Neural crest cell (in vitro differentiated cells): ENCODE measurements around the gene HPGD. TPM values are rescaled to one million over a fixed set of nuclear protein-coding genes. Genes with fewer than 3 reads are reported as not detected.

Experiments used
- DNase-seq: peaks from one replicate; pipeline ENCODE4 v3.0.0; 2021; ENCODE audit warnings: low read depth, mixed read lengths, low spot score
- H3K27ac Mint-ChIP-seq: one replicate; pipeline ENCODE4 v1.8.0; 2021; ENCODE audit warnings: mild to moderate bottlenecking, mixed read lengths; ENCODE audit not compliant: unreplicated experiment
- H3K27me3 Mint-ChIP-seq: 2 replicates; pipeline ENCODE4 v1.8.0; 2021; ENCODE audit warnings: low read depth, mild to moderate bottlenecking, mixed read lengths
- H3K36me3 Mint-ChIP-seq: 2 replicates; pipeline ENCODE4 v1.8.0; 2021; ENCODE audit warnings: low read depth, mild to moderate bottlenecking, mixed read lengths
- H3K4me1 Mint-ChIP-seq: 2 replicates; pipeline ENCODE4 v1.8.0; 2021; ENCODE audit warnings: mixed read lengths
- H3K4me3 Mint-ChIP-seq: one replicate; pipeline ENCODE4 v1.8.0; 2021; ENCODE audit warnings: mild to moderate bottlenecking, mixed read lengths
- H3K9me3 Mint-ChIP-seq: 2 replicates; pipeline ENCODE4 v1.8.0; 2021; ENCODE audit warnings: mixed read lengths
- CTCF ChIP-seq: fragments of 200-600 bp; sonication (generic); conservative IDR thresholded peaks from 2 replicates; pipeline ENCODE4 v1.5.0; 2021; ENCODE audit warnings: antibody characterized with exemption, mild to moderate bottlenecking
- long read RNA-seq: library from polyadenylated mRNA; unstranded; transcript quantifications from one replicate; pipeline ENCODE4 v2.0.0, GENCODE V29; 2020
- total RNA-seq: library from RNA; stranded (reverse); gene quantifications from 2 replicates; pipeline ENCODE4 v1.2.1, GENCODE V29; 2021

HPGD gene
- total RNA-seq: not detected in 2 replicates
- long read RNA-seq: 0 reads

DNA sequence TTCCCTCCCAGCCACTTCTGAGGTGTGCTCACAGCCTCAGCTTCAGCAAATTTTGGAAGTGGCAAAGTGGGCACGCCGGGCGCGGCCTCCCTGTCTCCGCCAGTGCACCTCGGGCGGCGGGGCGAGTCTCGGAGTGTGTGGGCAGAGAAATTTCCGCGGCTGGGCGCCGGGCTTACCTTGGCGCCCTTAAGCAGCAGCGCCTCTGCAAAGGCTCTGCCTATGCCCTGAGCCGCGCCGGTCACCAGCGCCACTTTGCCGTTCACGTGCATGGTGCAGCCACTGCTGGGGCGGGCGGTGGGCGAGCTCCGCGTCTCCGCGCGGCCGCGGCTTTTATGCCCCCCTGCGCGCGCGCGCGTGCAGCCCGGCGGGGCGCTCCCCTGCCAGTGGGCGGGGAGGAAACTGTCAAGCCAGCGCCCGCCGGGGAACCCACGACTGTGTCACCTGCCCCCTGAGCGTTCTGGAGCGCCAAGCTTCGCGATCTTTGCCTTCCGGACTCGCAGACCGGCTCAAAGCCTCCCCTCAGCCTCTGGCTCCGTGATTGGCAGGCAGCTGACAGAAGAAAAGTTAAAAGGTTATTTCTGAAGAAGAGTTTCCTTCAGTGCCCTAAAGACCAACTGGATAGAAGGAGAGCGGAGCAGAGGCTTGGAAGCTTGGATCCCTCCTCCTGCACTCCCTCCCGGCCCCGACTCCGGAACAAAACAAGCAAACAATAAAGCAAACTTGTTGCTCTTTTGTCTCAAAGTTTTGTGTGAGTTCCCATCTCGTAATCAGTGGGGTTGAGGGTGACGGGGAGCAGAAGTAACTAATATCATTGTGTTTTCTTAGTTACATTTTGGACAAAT, at the start of gene HPGD:
Gene HPGD (minus strand): TSS at position 306 of the 842 bp plus-strand sequence. CDS start 37 bp downstream, at position 269.
- H3K4me1 Mint-ChIP-seq: peaks cover 9% of the 10 kb centered on the region
- DNase-seq: peak; percentile 26
- TF ChIP-seq CTCF: no peak
- peak within 1 kb of the TSS; percentile 89 for H3K4me3 Mint-ChIP-seq
- peaks cover 75% of the 10 kb centered on the region for H3K27me3 Mint-ChIP-seq
- H3K36me3 Mint-ChIP-seq: no peaks in the 10 kb centered on the region
- H3K9me3 Mint-ChIP-seq: no peaks in the 10 kb centered on the region
- H3K27ac Mint-ChIP-seq: no peak within 1 kb of the TSS

GRCh38 chr4:174564529-174564928, 42.2 kb upstream of the HPGD start:
- Mint-ChIP-seq H3K36me3 (no peaks in the 10 kb centered on the region), H3K27ac (no peak overlapping the region), H3K9me3 (no peaks in the 10 kb centered on the region), H3K4me1 (no peaks in the 10 kb centered on the region), H3K27me3 (no peaks in the 10 kb centered on the region), H3K4me3 (no peak overlapping the region)
- TF ChIP-seq CTCF: no peak
- DNase-seq: no peak

- Mint-ChIP-seq H3K9me3 (no peaks in the 10 kb centered on the region), H3K4me1 (no peaks in the 10 kb centered on the region), H3K27ac (no peak overlapping the region), H3K36me3 (no peaks in the 10 kb centered on the region), H3K27me3 (no peaks in the 10 kb centered on the region), H3K4me3 (no peak overlapping the region)
- no peak for DNase-seq
- no peak for TF ChIP-seq CTCF
These were observed 41.1 kb upstream of the HPGD start for GRCh38 chr4:174563399-174563798.

- Mint-ChIP-seq H3K4me3 (no peak overlapping the region), H3K36me3 (no peaks in the 10 kb centered on the region), H3K27me3 (no peaks in the 10 kb centered on the region), H3K27ac (no peak overlapping the region), H3K9me3 (no peaks in the 10 kb centered on the region), H3K4me1 (no peaks in the 10 kb centered on the region)
- DNase-seq: no peak
- no peak for TF ChIP-seq CTCF
These were observed 39.3 kb upstream of the HPGD start for GRCh38 chr4:174561560-174561959.

DNA sequence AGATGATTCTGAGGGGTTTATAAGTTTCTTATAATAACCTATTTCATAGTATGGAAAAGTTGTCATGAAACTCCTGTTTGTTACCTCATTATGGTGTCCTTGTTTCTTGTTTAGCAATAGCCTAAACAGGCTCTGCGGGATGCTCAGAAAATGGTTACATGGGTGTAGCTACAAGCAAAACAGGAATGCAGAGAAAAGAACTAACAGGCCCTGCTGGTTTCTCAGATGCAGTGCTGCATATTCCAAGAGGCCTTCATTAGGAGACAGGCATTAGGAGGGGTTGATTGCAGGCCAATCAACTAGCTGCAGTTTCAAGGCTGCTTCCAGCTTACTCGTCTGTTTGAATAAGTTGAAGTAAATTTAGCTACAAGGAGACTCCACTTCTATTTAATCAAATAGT, 37.6 kb upstream of the HPGD start:
- no peaks in the 10 kb centered on the region for H3K36me3 Mint-ChIP-seq
- H3K4me1 Mint-ChIP-seq: no peaks in the 10 kb centered on the region
- TF ChIP-seq CTCF: no peak
- no peak for DNase-seq
- no peaks in the 10 kb centered on the region for H3K9me3 Mint-ChIP-seq
- no peak overlapping the region for H3K4me3 Mint-ChIP-seq
- no peak overlapping the region for H3K27ac Mint-ChIP-seq
- H3K27me3 Mint-ChIP-seq: no peaks in the 10 kb centered on the region
